HG02884 (cell line): Measurements from ENCODE around the gene FIBIN.

Source experiments
- ATAC-seq: cut with Tn5 transposase; IDR thresholded peaks from one replicate; pipeline ENCODE4 v1.9.1; 2021; ENCODE audit warnings: mild to moderate bottlenecking, moderate library complexity; ENCODE audit not compliant: unreplicated experiment

The FIBIN gene

DNA sequence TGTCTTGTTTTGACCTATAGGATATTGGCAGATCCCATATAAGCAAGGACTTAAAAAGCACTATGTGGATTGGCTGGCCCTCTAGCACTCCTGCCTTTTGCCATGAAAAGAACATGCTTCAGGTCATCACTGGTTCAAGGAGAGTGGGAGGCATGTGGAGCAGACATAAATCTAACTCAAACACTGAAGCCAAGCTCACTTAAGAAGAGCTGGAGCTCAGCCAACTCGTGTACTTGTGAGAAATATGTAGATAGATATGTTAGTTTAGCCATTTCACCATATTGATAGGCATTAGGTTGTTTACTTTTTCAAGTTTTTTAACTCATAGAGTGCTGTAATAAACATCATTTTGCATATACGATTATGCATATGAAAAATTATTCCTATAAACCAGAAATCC is 26.8 kb downstream of the FIBIN start:
- ATAC-seq, result no peak

DNA sequence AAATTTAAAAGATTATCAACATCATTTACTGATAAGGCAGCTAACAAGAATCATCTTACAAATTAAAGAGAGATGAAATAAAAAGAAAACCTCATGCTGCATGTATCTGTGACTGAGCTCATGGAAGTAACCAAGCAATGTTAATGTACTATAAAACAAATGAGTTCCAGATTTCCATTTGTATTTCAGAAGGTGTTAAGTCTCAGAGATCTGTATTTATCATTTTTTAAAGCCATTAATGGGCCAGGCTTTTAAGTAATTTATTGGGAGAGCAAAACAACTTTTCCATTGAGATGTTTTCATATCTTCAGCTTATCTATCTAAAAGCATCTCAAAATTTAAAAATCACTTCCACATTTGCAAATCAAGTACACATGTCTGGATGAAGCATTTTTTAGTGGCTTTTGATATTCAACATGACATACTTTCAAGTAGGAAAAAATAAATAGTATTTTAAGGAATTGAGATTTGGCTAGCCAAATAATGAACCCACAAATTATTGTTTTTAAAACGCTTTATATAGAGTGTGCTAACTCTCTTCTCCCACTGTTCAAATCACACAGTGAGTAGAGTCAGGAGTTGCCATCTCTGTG is 28.8 kb downstream of the FIBIN start:
- ATAC-seq, result no peak

GRCh38 chr11:27024865-27025264 is 31.0 kb downstream of the FIBIN start:
- no peak for ATAC-seq

DNA sequence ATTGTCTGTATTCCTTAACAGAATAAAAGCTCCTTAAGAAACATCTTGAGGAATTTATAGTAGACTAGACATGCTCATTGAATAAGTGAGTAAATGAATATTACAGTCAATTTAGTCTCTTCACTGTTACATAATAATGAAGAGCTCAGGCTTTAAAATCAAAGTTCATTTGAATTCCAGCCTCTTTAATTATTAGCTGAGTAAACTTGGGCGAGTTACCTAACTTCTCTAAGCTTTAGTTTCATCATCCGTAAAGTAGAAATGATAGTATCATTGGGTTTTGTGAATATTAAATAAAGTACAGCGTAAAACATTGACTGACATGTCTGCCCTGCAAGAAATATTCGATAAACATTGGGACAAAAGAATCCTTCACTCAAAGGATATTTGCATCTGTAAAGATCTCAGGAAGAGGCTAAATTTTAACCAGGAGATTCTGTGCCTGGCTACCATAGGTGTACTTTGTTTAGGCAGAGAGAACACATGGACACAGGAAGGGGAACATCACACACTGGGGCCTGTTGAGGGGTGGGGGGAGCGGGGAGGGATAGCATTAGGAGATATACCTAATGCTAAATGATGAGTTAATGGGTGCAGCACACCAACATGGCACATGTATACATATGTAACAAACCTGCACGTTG is 31.5 kb downstream of the FIBIN start:
- ATAC-seq, result no peak

- no peak for ATAC-seq
These were observed 32.2 kb downstream of the FIBIN start for GRCh38 chr11:27025957-27026733.

- ATAC-seq, result no peak
These were observed 34.7 kb downstream of the FIBIN start for GRCh38 chr11:27028561-27028965.

GRCh38 chr11:27029966-27030365 is 36.1 kb downstream of the FIBIN start:
- no peak for ATAC-seq

DNA sequence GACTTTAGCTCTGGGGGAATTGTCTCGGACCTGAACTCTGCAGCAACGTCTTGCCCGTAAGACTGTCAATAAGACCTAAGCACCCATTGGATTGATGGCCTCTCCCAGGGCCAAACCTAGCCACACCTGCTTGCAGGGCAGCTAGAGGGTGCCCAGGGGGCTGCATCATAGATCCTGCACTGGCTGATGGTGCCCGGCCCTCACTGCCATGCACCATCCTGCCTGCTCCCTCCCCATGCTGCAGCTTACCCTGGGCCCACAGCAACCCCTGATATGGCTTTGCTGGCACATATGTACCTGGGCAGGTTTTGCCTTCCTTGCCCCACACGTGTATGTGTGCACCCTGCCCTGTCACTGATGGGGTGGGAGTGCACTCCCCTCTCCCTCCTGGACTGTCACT is 37.8 kb downstream of the FIBIN start:
- ATAC-seq, result no peak

- ATAC-seq, result no peak
These were observed 46.0 kb downstream of the FIBIN start for GRCh38 chr11:27039873-27040272.

DNA sequence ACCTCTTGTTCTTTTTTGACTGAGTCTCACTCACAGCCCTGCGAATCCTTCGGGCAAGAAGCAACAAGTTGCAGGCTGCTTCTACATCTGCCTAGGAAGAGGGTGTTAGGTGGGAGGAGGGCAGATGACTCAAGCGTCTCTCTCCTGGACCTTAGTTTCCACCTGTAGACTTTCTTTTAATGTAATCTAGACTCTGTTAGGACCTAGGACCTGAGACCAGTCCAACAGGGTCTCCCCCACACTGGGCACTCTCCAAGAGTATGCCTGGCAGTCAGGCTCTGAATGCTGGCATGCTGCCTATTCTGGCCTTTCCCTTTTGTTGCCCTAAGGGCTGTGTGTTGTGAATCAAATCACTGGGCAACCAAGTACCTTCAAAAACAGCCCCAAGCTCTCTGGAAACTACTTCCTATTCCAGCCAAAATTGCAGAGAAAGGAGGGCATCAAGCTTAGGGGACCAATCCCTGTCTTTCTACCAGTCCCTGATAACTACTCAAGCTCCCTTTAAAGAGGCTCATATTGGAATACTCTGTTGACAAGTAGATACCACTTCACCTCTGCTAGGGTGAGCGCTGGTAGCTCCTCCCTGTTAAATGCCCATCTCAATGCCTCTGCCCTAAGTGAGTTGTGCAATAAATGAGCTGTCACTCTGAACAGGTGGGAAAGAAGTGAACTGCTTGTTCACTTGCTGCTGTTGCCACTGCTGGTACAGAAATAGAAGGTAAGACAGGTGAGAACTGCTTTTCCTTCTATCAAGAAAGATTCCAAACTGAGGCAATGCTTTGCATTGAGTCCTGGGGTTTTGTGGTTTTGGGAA is 46.6 kb downstream of the FIBIN start, which contains the start of gene BBOX1:
TSS of gene BBOX1 (plus strand) at position 514 of the 814 bp plus-strand sequence. CDS start 14,616 bp downstream, outside the sequence.
- ATAC-seq, result no peak

- ATAC-seq, result no peak
These were observed 47.4 kb downstream of the FIBIN start for GRCh38 chr11:27041141-27041899.
